Measurements from ENCODE around the gene SUSD3. TPM values are rescaled to one million over a fixed set of nuclear protein-coding genes. Genes with fewer than 3 reads are reported as not detected.
A peak's percentile ranks its signal among the peaks of the same experiment; 100 is the strongest.

The SUSD3 gene
- total RNA-seq, 1 donor from 2014 or later: not detected

GRCh38 chr9:93127395-93127911 lies 69.0 kb downstream of the SUSD3 start:
- no peaks in the 10 kb centered on the region for H3K27me3 Mint-ChIP-seq (ENCODE audit: low read depth)
- H3K36me3 Mint-ChIP-seq (ENCODE audit: low read depth): no peaks in the 10 kb centered on the region
- no peaks in the 10 kb centered on the region for H3K9me3 Mint-ChIP-seq
- DNase-seq (ENCODE audit: low read depth, low spot score): no peak
- TF ChIP-seq, protein P1, sequence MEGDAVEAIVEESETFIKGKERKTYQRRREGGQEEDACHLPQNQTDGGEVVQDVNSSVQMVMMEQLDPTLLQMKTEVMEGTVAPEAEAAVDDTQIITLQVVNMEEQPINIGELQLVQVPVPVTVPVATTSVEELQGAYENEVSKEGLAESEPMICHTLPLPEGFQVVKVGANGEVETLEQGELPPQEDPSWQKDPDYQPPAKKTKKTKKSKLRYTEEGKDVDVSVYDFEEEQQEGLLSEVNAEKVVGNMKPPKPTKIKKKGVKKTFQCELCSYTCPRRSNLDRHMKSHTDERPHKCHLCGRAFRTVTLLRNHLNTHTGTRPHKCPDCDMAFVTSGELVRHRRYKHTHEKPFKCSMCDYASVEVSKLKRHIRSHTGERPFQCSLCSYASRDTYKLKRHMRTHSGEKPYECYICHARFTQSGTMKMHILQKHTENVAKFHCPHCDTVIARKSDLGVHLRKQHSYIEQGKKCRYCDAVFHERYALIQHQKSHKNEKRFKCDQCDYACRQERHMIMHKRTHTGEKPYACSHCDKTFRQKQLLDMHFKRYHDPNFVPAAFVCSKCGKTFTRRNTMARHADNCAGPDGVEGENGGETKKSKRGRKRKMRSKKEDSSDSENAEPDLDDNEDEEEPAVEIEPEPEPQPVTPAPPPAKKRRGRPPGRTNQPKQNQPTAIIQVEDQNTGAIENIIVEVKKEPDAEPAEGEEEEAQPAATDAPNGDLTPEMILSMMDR (conservative IDR thresholded peaks at IDR 0.05): no peak
- peaks cover 22% of the 10 kb centered on the region for H3K4me1 Mint-ChIP-seq
- H3K27ac Mint-ChIP-seq (ENCODE audit: unreplicated experiment): no peak overlapping the region
- no peak overlapping the region for H3K4me3 Mint-ChIP-seq

DNA sequence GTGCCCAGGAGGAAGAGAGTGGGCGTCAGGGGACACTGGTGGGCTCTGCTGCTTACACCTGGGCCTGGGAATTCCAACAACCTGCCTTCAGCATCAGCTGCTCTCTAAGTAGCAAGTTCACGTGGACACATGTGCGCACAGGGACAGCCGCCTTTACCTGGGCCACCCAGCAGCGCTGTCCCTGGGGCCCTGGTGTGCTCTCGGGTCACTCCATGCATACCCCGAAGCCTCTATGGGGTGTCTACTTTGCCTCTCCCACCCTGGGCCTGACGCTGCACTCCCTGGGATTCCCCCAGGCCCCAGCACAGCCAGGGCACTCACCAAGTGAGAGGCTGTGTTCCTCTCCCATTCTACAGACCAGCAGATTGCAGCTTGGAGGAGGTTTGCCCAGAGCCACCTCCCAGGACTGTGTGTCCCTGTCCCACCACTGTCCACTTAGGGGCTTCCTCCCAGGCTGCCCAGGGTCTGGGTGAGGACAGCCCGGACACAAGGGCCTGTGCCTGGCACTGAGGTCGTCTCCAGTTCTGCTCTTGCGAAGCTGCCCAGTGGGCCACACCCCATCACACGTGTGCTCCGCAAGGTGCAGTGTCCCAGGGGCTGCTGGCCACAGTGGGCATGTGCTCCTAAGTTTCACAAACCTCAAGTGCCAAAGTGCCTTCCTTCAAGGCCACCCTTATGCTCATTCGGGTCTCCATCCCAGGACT lies 69.7 kb downstream of the SUSD3 start:
- Mint-ChIP-seq H3K27me3 (ENCODE audit: low read depth) (no peaks in the 10 kb centered on the region), H3K4me1 (peaks cover 29% of the 10 kb centered on the region), H3K4me3 (peak overlapping the region; percentile 64), H3K27ac (ENCODE audit: unreplicated experiment) (no peak overlapping the region), H3K9me3 (no peaks in the 10 kb centered on the region), H3K36me3 (ENCODE audit: low read depth) (no peaks in the 10 kb centered on the region)
- TF ChIP-seq, protein P1 (conservative IDR thresholded peaks at IDR 0.05): no peak
- DNase-seq (ENCODE audit: low read depth, low spot score): no peak

DNA sequence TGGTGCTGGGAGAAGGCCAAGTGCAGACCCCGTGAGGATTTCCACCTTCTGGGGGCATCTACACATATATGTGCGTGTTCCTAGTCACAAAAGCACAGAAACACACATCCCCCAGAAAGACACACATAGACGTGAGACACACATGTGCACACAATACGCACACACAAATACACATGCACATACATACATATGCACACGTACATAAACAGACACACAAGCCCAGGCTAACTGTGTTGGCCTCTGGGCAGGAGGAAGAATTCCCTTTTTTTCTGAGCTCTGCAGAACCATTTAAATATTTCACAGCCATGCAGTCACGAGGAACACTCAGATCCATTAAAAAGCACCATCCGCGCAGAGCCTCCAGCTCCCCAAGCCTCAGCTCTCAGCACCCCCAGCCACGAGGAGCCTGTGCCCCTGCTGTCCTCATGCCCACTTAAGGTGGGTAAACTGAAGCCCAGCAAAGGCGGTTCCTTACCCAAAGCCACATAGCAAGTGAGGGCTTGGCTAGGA lies 70.3 kb downstream of the SUSD3 start:
- DNase-seq (ENCODE audit: low read depth, low spot score): no peak
- TF ChIP-seq, protein P1 (conservative IDR thresholded peaks at IDR 0.05): no peak
- Mint-ChIP-seq H3K9me3 (no peaks in the 10 kb centered on the region), H3K27ac (ENCODE audit: unreplicated experiment) (peak overlapping the region; percentile 2), H3K4me1 (peaks cover 33% of the 10 kb centered on the region), H3K36me3 (ENCODE audit: low read depth) (no peaks in the 10 kb centered on the region), H3K27me3 (ENCODE audit: low read depth) (no peaks in the 10 kb centered on the region), H3K4me3 (peak overlapping the region; percentile 64)

DNA sequence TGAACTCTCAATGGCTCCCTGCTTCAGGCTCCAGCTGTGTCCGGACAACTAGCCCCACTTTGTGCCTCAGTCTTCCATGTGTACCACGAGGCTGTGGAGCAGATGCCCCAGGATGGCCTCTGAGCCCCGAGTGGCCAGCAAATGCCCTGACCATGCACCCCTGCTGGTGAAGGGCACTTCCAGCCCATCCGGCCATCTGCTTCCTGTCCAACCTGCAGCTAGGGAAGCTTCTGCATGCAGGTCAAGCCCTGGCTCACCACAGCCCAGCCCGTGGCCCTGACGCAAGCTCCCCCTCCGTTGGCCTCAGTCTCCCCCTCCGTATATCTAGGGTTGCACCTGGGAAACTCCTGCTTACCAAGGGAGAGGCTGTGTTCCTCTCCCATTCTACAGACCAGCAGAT lies 70.8 kb downstream of the SUSD3 start:
- H3K27ac Mint-ChIP-seq (ENCODE audit: unreplicated experiment): no peak overlapping the region
- no peak for DNase-seq (ENCODE audit: low read depth, low spot score)
- H3K4me1 Mint-ChIP-seq: peaks cover 33% of the 10 kb centered on the region
- no peaks in the 10 kb centered on the region for H3K9me3 Mint-ChIP-seq
- H3K4me3 Mint-ChIP-seq: no peak overlapping the region
- H3K27me3 Mint-ChIP-seq (ENCODE audit: low read depth): no peaks in the 10 kb centered on the region
- no peaks in the 10 kb centered on the region for H3K36me3 Mint-ChIP-seq (ENCODE audit: low read depth)
- TF ChIP-seq, protein P1 (conservative IDR thresholded peaks at IDR 0.05): no peak

DNA sequence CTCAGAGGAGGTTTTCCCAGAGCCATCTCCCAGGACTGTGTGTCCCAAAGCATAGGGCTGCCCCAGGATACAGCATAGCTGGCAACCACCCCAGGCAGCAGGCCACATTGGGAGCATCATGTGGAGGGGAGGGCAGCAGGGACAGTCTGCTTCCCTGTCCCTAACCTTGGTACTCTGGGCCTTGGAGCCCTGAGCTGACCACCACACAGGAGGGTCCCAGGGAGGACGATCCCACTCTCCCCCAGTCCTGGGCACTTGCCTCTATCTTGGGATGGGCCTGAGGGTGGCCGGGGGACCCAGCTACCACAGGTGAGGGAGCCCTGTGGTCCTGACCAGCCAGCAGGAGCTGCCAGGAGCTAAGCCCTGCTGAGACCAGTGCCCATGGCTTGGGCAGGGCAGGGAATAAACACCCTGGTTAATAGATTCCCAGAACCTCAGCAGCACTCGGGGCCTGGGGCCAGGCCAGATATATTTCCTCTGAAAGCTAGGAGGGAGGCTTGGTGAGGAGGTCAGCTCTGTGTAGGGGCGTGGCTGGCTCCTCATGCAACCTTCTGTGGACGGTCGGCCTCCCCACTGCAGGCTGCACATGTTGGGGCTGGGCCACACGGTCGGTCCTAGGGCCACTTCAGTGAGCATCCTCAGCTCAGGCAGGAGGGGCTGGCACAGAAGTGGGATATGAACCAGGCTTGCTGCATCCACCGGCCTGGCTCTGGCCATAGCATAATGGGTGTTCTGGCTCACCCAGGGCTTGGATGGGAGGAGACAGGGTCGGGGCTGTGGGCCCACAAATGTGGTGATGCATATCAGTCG lies 71.4 kb downstream of the SUSD3 start:
- Mint-ChIP-seq H3K27ac (ENCODE audit: unreplicated experiment) (no peak overlapping the region), H3K4me1 (peaks cover 38% of the 10 kb centered on the region), H3K36me3 (ENCODE audit: low read depth) (no peaks in the 10 kb centered on the region), H3K4me3 (peak overlapping the region; percentile 18), H3K9me3 (no peaks in the 10 kb centered on the region), H3K27me3 (ENCODE audit: low read depth) (no peaks in the 10 kb centered on the region)
- no peak for DNase-seq (ENCODE audit: low read depth, low spot score)
- TF ChIP-seq, protein P1 (conservative IDR thresholded peaks at IDR 0.05): no peak

Measured in neural crest cell (in vitro differentiated cells).